K562 (cell line): ENCODE measurements around the gene ADM. TPM values are rescaled to one million over a fixed set of nuclear protein-coding genes. Genes with fewer than 3 reads are reported as not detected.

ENCODE experiments used
- ATAC-seq: fragments of 200-7000 bp; cut with Tn5 transposase; 3 replicates; pipeline ENCODE4 v1.9.1; 2020; ENCODE audit warnings: moderate library complexity
- BruUV-seq: library from RNA; stranded (reverse); fragments of 400-500 nt; replicated peaks from 2 replicates; lab custom pipeline; 2021; lab: Mats Ljungman, UMichigan
- CTCF ChIA-PET: fragments of 300-600 bp; formaldehyde crosslinking; extraction: SDS; loops from one replicate; lab custom pipeline; 2021; ENCODE audit warnings: low intra/inter-chr PET ratio; lab: Yijun Ruan, JAX
- POLR2A ChIA-PET: fragments of 300-600, 350-650 bp; sonication (Branson Sonifier 250); formaldehyde crosslinking; extraction: SDS; loops from one replicate; lab custom pipeline; 2021; ENCODE audit warnings: antibody characterized with exemption, inconsistent platforms; lab: Yijun Ruan, JAX
- DNase-seq, 4 experiments: peaks; one replicate each; pipeline versions ENCODE4 v3.0.0 to v3.0.0-alpha.2; 2011 to 2018; ENCODE audit warnings: low spot score in 3 of 4, mixed read lengths in 3 of 4; ENCODE audit errors: extremely low read depth in 1 of 4
- FAIRE-seq: peaks from 2 replicates; lab custom pipeline; 2011; peaks lifted over from hg19 to GRCh38; lab: Jason Lieb, UNC
- H2AFZ ChIP-seq: 2 replicates; pipeline ENCODE4 v1.6.0; 2011; ENCODE audit warnings: low read depth, low read length, control low read depth, inconsistent platforms
- H3K27ac ChIP-seq: fragments of 200-600 bp; 3 replicates; pipeline ENCODE4 v1.8.0; 2011; ENCODE audit warnings: low read depth, mild to moderate bottlenecking, control low read depth, inconsistent platforms, low read length, moderate library complexity, mixed read lengths; ENCODE audit errors: extremely low read depth
- H3K27me3 ChIP-seq, 2 experiments: fragments of 300-600 bp in 1 of 2; 2 replicates in 1 of 2; 3 replicates in 1 of 2; pipeline versions ENCODE4 v1.6.0 to v1.8.0; 2011; ENCODE audit warnings: inconsistent platforms in 2 of 2, low read length in 2 of 2, mild to moderate bottlenecking in 1 of 2, mixed read lengths in 1 of 2, moderate library complexity in 1 of 2; ENCODE audit not compliant: control insufficient read depth in 2 of 2, insufficient read depth in 2 of 2
- H3K36me3 ChIP-seq: fragments of 300-600 bp; 3 replicates; pipeline ENCODE4 v1.8.0; 2011; ENCODE audit warnings: mild to moderate bottlenecking, low read length, inconsistent platforms; ENCODE audit not compliant: control insufficient read depth, insufficient read depth
- H3K4me1 ChIP-seq, 2 experiments: fragments of 200-600 bp in 1 of 2; replicated peaks in 1 of 2; 2 replicates in 1 of 2; 3 replicates in 1 of 2; pipeline versions ENCODE4 v1.5.1 to v1.8.0; 2011; ENCODE audit warnings: inconsistent platforms in 2 of 2, low read length in 2 of 2, mild to moderate bottlenecking in 1 of 2, mixed read lengths in 1 of 2, moderate library complexity in 1 of 2; ENCODE audit not compliant: control insufficient read depth in 2 of 2, insufficient read depth in 2 of 2
- H3K4me2 ChIP-seq: 2 replicates; pipeline ENCODE4 v1.6.1; 2011; ENCODE audit warnings: low read length, control low read depth, inconsistent platforms, mixed read lengths; ENCODE audit not compliant: insufficient read depth
- H3K4me3 ChIP-seq: fragments of 200-600 bp; sonication (generic), shearing (Covaris generic); 2 replicates; pipeline ENCODE4 v1.5.1; 2016; ENCODE audit warnings: control low read depth, inconsistent platforms
- H3K79me2 ChIP-seq: fragments of 200-600 bp; 3 replicates; pipeline ENCODE4 v1.8.0; 2011; ENCODE audit warnings: low read length, inconsistent platforms; ENCODE audit not compliant: control insufficient read depth, insufficient read depth
- H3K9ac ChIP-seq, 2 experiments: 2 replicates each; pipeline versions ENCODE4 v1.6.0 to v1.6.1; 2011; ENCODE audit warnings: low read depth in 2 of 2, low read length in 2 of 2, control low read depth in 1 of 2, inconsistent platforms in 1 of 2, mild to moderate bottlenecking in 1 of 2, mixed read lengths in 1 of 2; ENCODE audit not compliant: insufficient read depth in 1 of 2
- H3K9me1 ChIP-seq: one replicate; pipeline ENCODE4 v1.6.0; 2011; ENCODE audit warnings: inconsistent platforms, mild to moderate bottlenecking, low read length, moderate library complexity; ENCODE audit not compliant: control insufficient read depth, insufficient read depth
- H3K9me3 ChIP-seq: replicated peaks from 2 replicates; pipeline ENCODE4 v1.5.1; 2011; ENCODE audit warnings: low read depth, low read length, inconsistent platforms; ENCODE audit not compliant: control insufficient read depth, insufficient read depth
- H4K20me1 ChIP-seq: replicated peaks from 2 replicates; pipeline ENCODE4 v1.6.1; 2011; ENCODE audit warnings: low read length, inconsistent platforms, mixed read lengths; ENCODE audit not compliant: control insufficient read depth, insufficient read depth
- ARID2 ChIP-seq: fragments of 450-650 bp; IDR thresholded peaks from 2 replicates; pipeline ENCODE4 v1.6.1; 2017; ENCODE audit warnings: antibody characterized with exemption, mild to moderate bottlenecking
- GABPA ChIP-seq: fragments of 200-800 bp; sonication (Bioruptor generic); conservative IDR thresholded peaks from 2 replicates; pipeline ENCODE4 v1.6.1; 2016; ENCODE audit warnings: low read depth, missing genetic modification characterization, missing compliant biosample characterization
- GTF2E2 ChIP-seq: fragments of 200-800 bp; sonication (Bioruptor generic); IDR thresholded peaks from 2 replicates; pipeline ENCODE4 v1.6.1; 2016; ENCODE audit warnings: missing genetic modification characterization, missing compliant biosample characterization
- NCOA1 ChIP-seq: fragments of 450-650 bp; IDR thresholded peaks from 2 replicates; pipeline ENCODE4 v1.6.1; 2016; ENCODE audit warnings: low read depth
- PRMT5 ChIP-seq: sonication (generic); formaldehyde crosslinking; IDR thresholded peaks from 2 replicates; pipeline ENCODE4 v1.5.0; 2020; ENCODE audit warnings: missing genetic modification reagents
- TEAD1 ChIP-seq, 2 experiments: fragments of 450-650 bp in 1 of 2; sonication (generic) in 1 of 2; formaldehyde crosslinking; IDR thresholded peaks; 2 replicates each; pipeline versions ENCODE4 v1.4.0 to v1.8.0; 2020 to 2022; ENCODE audit warnings: mild to moderate bottlenecking in 2 of 2, missing genetic modification reagents in 1 of 2
- TEAD2 ChIP-seq: fragments of 450-650 bp; IDR thresholded peaks from 2 replicates; pipeline ENCODE4 v1.6.1; 2016; ENCODE audit warnings: missing genetic modification characterization, control low read depth, missing compliant biosample characterization
- XRCC3 ChIP-seq: fragments of 450-650 bp; IDR thresholded peaks from 2 replicates; pipeline ENCODE4 v1.6.1; 2017; ENCODE audit warnings: mild to moderate bottlenecking, moderate library complexity
- ZNF316 ChIP-seq: fragments of 450-650 bp; IDR thresholded peaks from 2 replicates; pipeline ENCODE4 v1.6.1; 2016
- WGBS: fragments of 100-300 bp; shearing (Covaris generic); methylation state at CpG from one replicate; pipeline ENCODE4 v1.1.6; 2016; ENCODE audit warnings: low coverage, mixed read lengths; ENCODE audit not compliant: insufficient coverage; ENCODE audit errors: missing lambda C conversion rate; 5-methylcytosine and 5-hydroxymethylcytosine counted together
- in situ Hi-C: fragments of 300-500 bp; cut with MboI; formaldehyde crosslinking; loops from 4 replicates; pipeline ENCODE4 v1.15.0; 2018; ENCODE audit warnings: inconsistent platforms, mixed read lengths
- intact Hi-C: fragments of 100-400 bp; cut with micrococcal nuclease; formaldehyde crosslinking; loops from 2 replicates; pipeline ENCODE4 v1.14.2; 2022
- polyA plus RNA-seq, 8 experiments: library from polyadenylated mRNA; depleted of rRNA in 4 of 8; stranded (reverse) in 5 of 8; unstranded in 3 of 8; fragments of >200 nt; fragmentation: Nextera tagmentation in 2 of 8; fragmentation: Illumina TruSeq in 1 of 8; extraction: Ambion mirVana in 2 of 8; extraction: Trizol in 1 of 8; gene quantifications; 2 replicates each; pipeline versions ENCODE4 v1.2.1 to v1.2.3, GENCODE V29; 2011 to 2014; ENCODE audit warnings: inconsistent platforms in 1 of 8, missing spikeins in 1 of 8
- total RNA-seq, 7 experiments: library from RNA; depleted of rRNA in 6 of 7; stranded (reverse); fragments of >200 nt in 6 of 7; fragmentation: Illumina TruSeq in 2 of 7; extraction: Trizol in 2 of 7; gene quantifications; 2 replicates each; pipeline versions ENCODE4 v1.2.1 to v1.2.3, GENCODE V29; 2011 to 2021; ENCODE audit warnings: low replicate concordance in 1 of 7
- TF ChIP-seq, protein P1 (sequence below): sonication (generic); formaldehyde crosslinking; IDR thresholded peaks from 2 replicates; pipeline ENCODE4 v1.8.0; 2023; ENCODE audit warnings: mild to moderate bottlenecking, missing genetic modification reagents
- TF ChIP-seq, protein P2 (sequence below), 2 experiments: fragments of 450-650 bp; IDR thresholded peaks; 2 replicates each; pipeline ENCODE4 v1.6.1; 2018; ENCODE audit warnings: mild to moderate bottlenecking in 2 of 2, low read depth in 1 of 2; ENCODE audit not compliant: partially characterized antibody in 2 of 2

The ADM gene
- total and polyA plus RNA-seq, 9 of the 15 experiments (the other 6 are each of a cell fraction or from before 2014, with no cell fraction given) = 0.23 to 0.49 (median 0.32) TPM; not detected in 6

DNA sequence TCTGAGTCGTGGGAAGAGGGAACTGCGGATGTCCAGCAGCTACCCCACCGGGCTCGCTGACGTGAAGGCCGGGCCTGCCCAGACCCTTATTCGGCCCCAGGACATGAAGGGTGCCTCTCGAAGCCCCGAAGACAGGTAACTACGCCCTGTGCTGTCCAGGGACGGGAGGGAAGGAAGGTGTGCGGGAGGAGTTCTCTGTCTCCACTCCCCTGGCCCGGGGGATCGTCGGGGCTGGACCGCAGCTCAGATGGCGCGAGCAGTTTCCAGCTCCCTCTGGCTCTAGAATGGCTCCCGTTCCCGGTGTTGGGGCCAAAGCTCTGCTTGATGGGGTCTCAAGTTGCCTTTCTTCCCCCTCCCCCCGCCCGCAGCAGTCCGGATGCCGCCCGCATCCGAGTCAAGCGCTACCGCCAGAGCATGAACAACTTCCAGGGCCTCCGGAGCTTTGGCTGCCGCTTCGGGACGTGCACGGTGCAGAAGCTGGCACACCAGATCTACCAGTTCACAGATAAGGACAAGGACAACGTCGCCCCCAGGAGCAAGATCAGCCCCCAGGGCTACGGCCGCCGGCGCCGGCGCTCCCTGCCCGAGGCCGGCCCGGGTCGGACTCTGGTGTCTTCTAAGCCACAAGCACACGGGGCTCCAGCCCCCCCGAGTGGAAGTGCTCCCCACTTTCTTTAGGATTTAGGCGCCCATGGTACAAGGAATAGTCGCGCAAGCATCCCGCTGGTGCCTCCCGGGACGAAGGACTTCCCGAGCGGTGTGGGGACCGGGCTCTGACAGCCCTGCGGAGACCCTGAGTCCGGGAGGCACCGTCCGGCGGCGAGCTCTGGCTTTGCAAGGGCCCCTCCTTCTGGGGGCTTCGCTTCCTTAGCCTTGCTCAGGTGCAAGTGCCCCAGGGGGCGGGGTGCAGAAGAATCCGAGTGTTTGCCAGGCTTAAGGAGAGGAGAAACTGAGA lies 1.4 kb downstream of the ADM start (continued):
- TF ChIP-seq, protein P1, sequence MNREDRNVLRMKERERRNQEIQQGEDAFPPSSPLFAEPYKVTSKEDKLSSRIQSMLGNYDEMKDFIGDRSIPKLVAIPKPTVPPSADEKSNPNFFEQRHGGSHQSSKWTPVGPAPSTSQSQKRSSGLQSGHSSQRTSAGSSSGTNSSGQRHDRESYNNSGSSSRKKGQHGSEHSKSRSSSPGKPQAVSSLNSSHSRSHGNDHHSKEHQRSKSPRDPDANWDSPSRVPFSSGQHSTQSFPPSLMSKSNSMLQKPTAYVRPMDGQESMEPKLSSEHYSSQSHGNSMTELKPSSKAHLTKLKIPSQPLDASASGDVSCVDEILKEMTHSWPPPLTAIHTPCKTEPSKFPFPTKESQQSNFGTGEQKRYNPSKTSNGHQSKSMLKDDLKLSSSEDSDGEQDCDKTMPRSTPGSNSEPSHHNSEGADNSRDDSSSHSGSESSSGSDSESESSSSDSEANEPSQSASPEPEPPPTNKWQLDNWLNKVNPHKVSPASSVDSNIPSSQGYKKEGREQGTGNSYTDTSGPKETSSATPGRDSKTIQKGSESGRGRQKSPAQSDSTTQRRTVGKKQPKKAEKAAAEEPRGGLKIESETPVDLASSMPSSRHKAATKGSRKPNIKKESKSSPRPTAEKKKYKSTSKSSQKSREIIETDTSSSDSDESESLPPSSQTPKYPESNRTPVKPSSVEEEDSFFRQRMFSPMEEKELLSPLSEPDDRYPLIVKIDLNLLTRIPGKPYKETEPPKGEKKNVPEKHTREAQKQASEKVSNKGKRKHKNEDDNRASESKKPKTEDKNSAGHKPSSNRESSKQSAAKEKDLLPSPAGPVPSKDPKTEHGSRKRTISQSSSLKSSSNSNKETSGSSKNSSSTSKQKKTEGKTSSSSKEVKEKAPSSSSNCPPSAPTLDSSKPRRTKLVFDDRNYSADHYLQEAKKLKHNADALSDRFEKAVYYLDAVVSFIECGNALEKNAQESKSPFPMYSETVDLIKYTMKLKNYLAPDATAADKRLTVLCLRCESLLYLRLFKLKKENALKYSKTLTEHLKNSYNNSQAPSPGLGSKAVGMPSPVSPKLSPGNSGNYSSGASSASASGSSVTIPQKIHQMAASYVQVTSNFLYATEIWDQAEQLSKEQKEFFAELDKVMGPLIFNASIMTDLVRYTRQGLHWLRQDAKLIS (CRISPR knock-in tag) = no peak
- TF ChIP-seq, all 486 proteins: peak for 0

DNA sequence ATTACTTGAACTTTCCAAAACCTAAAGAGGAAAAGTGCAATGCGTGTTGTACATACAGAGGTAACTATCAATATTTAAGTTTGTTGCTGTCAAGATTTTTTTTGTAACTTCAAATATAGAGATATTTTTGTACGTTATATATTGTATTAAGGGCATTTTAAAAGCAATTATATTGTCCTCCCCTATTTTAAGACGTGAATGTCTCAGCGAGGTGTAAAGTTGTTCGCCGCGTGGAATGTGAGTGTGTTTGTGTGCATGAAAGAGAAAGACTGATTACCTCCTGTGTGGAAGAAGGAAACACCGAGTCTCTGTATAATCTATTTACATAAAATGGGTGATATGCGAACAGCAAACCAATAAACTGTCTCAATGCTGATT lies 2.1 kb downstream of the ADM start:
- CTCF ChIA-PET = interaction anchor here (0.9 to 1.7 kb wide), 3 partner anchors 429 to 549 kb away, joined by 3 to 6 read pairs (median 4); no protein-coding TSS in a partner anchor
- no TSS peak for BruUV-seq
- POLR2A ChIA-PET = no interaction called here
- H3K9ac ChIP-seq = no peak overlapping the region
- no peaks in the 10 kb centered on the region for H3K79me2 ChIP-seq
- FAIRE-seq = no peak
- H4K20me1 ChIP-seq = 0 out of 2 replicates have a peak, but pooled peaks cover 4% of the 10 kb centered on the region
- H3K36me3 ChIP-seq = no peaks in the 10 kb centered on the region
- H3K4me2 ChIP-seq = no peak overlapping the region
- H3K9me1 ChIP-seq = no peaks in the 10 kb centered on the region
- TF ChIP-seq, protein P2, sequence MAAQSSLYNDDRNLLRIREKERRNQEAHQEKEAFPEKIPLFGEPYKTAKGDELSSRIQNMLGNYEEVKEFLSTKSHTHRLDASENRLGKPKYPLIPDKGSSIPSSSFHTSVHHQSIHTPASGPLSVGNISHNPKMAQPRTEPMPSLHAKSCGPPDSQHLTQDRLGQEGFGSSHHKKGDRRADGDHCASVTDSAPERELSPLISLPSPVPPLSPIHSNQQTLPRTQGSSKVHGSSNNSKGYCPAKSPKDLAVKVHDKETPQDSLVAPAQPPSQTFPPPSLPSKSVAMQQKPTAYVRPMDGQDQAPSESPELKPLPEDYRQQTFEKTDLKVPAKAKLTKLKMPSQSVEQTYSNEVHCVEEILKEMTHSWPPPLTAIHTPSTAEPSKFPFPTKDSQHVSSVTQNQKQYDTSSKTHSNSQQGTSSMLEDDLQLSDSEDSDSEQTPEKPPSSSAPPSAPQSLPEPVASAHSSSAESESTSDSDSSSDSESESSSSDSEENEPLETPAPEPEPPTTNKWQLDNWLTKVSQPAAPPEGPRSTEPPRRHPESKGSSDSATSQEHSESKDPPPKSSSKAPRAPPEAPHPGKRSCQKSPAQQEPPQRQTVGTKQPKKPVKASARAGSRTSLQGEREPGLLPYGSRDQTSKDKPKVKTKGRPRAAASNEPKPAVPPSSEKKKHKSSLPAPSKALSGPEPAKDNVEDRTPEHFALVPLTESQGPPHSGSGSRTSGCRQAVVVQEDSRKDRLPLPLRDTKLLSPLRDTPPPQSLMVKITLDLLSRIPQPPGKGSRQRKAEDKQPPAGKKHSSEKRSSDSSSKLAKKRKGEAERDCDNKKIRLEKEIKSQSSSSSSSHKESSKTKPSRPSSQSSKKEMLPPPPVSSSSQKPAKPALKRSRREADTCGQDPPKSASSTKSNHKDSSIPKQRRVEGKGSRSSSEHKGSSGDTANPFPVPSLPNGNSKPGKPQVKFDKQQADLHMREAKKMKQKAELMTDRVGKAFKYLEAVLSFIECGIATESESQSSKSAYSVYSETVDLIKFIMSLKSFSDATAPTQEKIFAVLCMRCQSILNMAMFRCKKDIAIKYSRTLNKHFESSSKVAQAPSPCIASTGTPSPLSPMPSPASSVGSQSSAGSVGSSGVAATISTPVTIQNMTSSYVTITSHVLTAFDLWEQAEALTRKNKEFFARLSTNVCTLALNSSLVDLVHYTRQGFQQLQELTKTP (IDR thresholded peaks at IDR 0.05; ENCODE audit: low read depth in 1 of 2, partially characterized antibody in 2 of 2) = no peak
- TF ChIP-seq GTF2E2 (tag) = no peak
- TF ChIP-seq XRCC3 = no peak
- TF ChIP-seq GABPA (tag) = no peak
- no peak for TF ChIP-seq PRMT5
- TF ChIP-seq TEAD2 (tag) = no peak
- no peak for TF ChIP-seq NCOA1
- no peak for TF ChIP-seq ARID2
- no peak for TF ChIP-seq ZNF316
- no peak for TF ChIP-seq TEAD1 (CRISPR knock-in tag; IDR thresholded peaks at IDR 0.05)
- WGBS = 51% methylated on average over 9 of the region's 9 CpGs
- intact Hi-C loops (loop anchor here (5.0 kb wide), 3 partner anchors 445 to 695 kb away; no protein-coding TSS in a partner anchor), in situ Hi-C loops (loop anchor here (25.0 kb wide), 1 partner anchor 445 kb away; no protein-coding TSS in a partner anchor)
- H3K4me3 ChIP-seq = no peak overlapping the region
- H3K27me3 ChIP-seq = peaks cover 21 to 25% of the 10 kb centered on the region in 2 experiments
- peaks cover 24 to 53% of the 10 kb centered on the region in 2 experiments for H3K4me1 ChIP-seq
- no peak overlapping the region for H2AFZ ChIP-seq
- no peak overlapping the region for H3K27ac ChIP-seq
- H3K9me3 ChIP-seq = no peaks in the 10 kb centered on the region
- DNase-seq = no peak
- ATAC-seq = no peak
